Astrocyte (in vitro differentiated cells and primary cell): ENCODE results near the gene ACTR1A.

Experiments used
- EZH2 ChIP-seq: IDR thresholded peaks from 2 replicates; pipeline ENCODE4 v1.6.1; 2012; ENCODE audit warnings: mild to moderate bottlenecking, low read length, inconsistent platforms; ENCODE audit not compliant: insufficient read depth
- TF ChIP-seq, protein P1 (sequence below): IDR thresholded peaks from 2 replicates; pipeline ENCODE4 v1.5.1; 2011; ENCODE audit warnings: low read depth, mild to moderate bottlenecking, inconsistent platforms, low read length, moderate library complexity; ENCODE audit not compliant: insufficient read depth

DNA sequence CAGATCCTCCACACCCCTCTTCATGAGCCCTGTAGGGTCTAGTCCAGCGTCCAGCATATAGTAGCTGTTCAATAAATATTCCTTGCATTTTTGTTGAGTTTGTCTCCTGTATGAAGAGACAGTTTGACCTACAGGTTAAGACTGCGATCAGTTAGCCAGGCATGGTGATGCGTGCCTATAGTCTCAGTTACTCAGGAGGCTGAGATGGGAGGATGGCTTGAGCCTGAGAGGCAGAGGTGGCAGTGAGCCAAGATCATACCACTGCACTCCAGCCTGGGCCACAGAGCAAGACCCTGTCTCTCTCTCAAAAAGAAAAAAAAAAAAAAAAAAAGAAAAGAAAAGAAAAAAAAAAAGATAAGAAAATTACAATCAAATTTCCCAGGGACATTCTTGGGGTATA is 65.0 kb downstream of the ACTR1A start:
- TF ChIP-seq, protein P1, sequence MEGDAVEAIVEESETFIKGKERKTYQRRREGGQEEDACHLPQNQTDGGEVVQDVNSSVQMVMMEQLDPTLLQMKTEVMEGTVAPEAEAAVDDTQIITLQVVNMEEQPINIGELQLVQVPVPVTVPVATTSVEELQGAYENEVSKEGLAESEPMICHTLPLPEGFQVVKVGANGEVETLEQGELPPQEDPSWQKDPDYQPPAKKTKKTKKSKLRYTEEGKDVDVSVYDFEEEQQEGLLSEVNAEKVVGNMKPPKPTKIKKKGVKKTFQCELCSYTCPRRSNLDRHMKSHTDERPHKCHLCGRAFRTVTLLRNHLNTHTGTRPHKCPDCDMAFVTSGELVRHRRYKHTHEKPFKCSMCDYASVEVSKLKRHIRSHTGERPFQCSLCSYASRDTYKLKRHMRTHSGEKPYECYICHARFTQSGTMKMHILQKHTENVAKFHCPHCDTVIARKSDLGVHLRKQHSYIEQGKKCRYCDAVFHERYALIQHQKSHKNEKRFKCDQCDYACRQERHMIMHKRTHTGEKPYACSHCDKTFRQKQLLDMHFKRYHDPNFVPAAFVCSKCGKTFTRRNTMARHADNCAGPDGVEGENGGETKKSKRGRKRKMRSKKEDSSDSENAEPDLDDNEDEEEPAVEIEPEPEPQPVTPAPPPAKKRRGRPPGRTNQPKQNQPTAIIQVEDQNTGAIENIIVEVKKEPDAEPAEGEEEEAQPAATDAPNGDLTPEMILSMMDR = no peak
- TF ChIP-seq EZH2 = no peak
